EH (cell line): ENCODE data around the gene PTPN14.
"Not testable (repeated sequence)": the region's sequence is repeated elsewhere in the genome, so short reads cannot be mapped to it uniquely, and the experiment has no call there.

Source experiments
- DNase-seq: peaks from one replicate; pipeline ENCODE4 v3.0.0-alpha.2; 2015; ENCODE audit warnings: low read depth

The PTPN14 gene

GRCh38 chr1:214510914-214511638, 40.3 kb downstream of the PTPN14 start:
- no peak for DNase-seq

GRCh38 chr1:214510477-214510876, 40.9 kb downstream of the PTPN14 start:
- DNase-seq = no peak

- not testable (repeated sequence) for DNase-seq
These were observed 41.8 kb downstream of the PTPN14 start for GRCh38 chr1:214509622-214510021.

GRCh38 chr1:214506972-214507431, 44.4 kb downstream of the PTPN14 start:
- DNase-seq = no peak

- no peak for DNase-seq
These were observed 46.3 kb downstream of the PTPN14 start for GRCh38 chr1:214505134-214505533.

GRCh38 chr1:214504330-214504729, 47.1 kb downstream of the PTPN14 start:
- DNase-seq = no peak

- no peak for DNase-seq
These were observed 47.8 kb downstream of the PTPN14 start for GRCh38 chr1:214503553-214503952.

GRCh38 chr1:214500340-214501055, 50.9 kb downstream of the PTPN14 start:
- peak; percentile 70 for DNase-seq

- no peak for DNase-seq
These were observed 51.7 kb downstream of the PTPN14 start for GRCh38 chr1:214499732-214500131.

GRCh38 chr1:214498021-214498420, 53.4 kb downstream of the PTPN14 start:
- no peak for DNase-seq

GRCh38 chr1:214496126-214496525, 55.3 kb downstream of the PTPN14 start:
- DNase-seq = no peak

GRCh38 chr1:214494706-214495105, 56.7 kb downstream of the PTPN14 start:
- peak; percentile 54 for DNase-seq

GRCh38 chr1:214494179-214494578, 57.2 kb downstream of the PTPN14 start:
- DNase-seq = not testable (repeated sequence)

- no peak for DNase-seq
These were observed 58.1 kb downstream of the PTPN14 start for GRCh38 chr1:214493126-214493796.

GRCh38 chr1:214492401-214493075, 58.9 kb downstream of the PTPN14 start:
- peak; percentile 64 for DNase-seq

- no peak for DNase-seq
These were observed 59.8 kb downstream of the PTPN14 start for GRCh38 chr1:214491468-214492146.

- DNase-seq = no peak
These were observed 66.3 kb downstream of the PTPN14 start for GRCh38 chr1:214485151-214485550.

GRCh38 chr1:214483180-214483579, 68.2 kb downstream of the PTPN14 start:
- DNase-seq = not testable (repeated sequence)

GRCh38 chr1:214481983-214482634, 69.3 kb downstream of the PTPN14 start:
- peak; percentile 36 for DNase-seq

GRCh38 chr1:214476986-214477870, 74.2 kb downstream of the PTPN14 start:
- peak; percentile 93 for DNase-seq
